Measurements from ENCODE around the gene NT5C1B. TPM values are rescaled to one million over a fixed set of nuclear protein-coding genes. Genes with fewer than 3 reads are reported as not detected.

NT5C1B gene
- total RNA-seq, 1 donor from 2014 or later, result not detected

- no peaks in the 10 kb centered on the region for H3K36me3 ChIP-seq (ENCODE audit: control insufficient read depth in 3 of 3, insufficient read depth in 3 of 3, low read length in 3 of 3)
- H3K4me1 ChIP-seq (ENCODE audit: control insufficient read depth in 3 of 3, insufficient read depth in 3 of 3, low read length in 3 of 3), result no peaks in the 10 kb centered on the region
- H3K27me3 ChIP-seq (ENCODE audit: control insufficient read depth in 3 of 3, insufficient read depth in 3 of 3, low read length in 3 of 3), result no peaks in the 10 kb centered on the region
- no peaks in the 10 kb centered on the region for H3K9me3 ChIP-seq (ENCODE audit: control insufficient read depth in 3 of 3, low read length in 3 of 3)
- no peak overlapping the region for H3K9ac ChIP-seq (ENCODE audit: low read depth in 1 of 3, low read length in 3 of 3)
- H3K27ac ChIP-seq (ENCODE audit: low read depth, low read length), result no peak overlapping the region
- no peak overlapping the region for H3K4me3 ChIP-seq (ENCODE audit: low read length in 3 of 3)
These were observed 14.6 kb upstream of the NT5C1B start for GRCh38 chr2:18603854-18604530.

DNA sequence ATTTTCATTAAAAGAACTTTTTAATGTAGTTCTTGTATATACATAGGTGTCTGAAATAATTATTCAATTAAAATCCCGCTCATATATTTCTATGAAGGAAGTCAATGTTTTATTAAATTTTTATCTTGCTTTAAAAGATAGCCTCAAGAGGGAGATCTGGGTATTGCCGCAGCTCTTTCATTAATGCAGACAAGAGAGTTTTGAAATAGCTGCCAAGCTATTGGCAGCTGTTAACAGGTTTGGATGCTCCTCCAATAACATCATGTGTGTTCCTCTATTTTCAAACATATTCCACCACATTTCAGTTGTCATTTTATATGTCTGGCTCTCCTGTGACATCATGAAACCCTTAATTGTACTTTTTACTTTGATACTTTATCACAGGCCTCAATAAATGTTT lies 12.9 kb upstream of the NT5C1B start:
- Histone ChIP-seq H3K27me3 (ENCODE audit: control insufficient read depth in 3 of 3, insufficient read depth in 3 of 3, low read length in 3 of 3) (no peaks in the 10 kb centered on the region), H3K4me1 (ENCODE audit: control insufficient read depth in 3 of 3, insufficient read depth in 3 of 3, low read length in 3 of 3) (no peaks in the 10 kb centered on the region), H3K9me3 (ENCODE audit: control insufficient read depth in 3 of 3, low read length in 3 of 3) (no peaks in the 10 kb centered on the region), H3K9ac (ENCODE audit: low read depth in 1 of 3, low read length in 3 of 3) (no peak overlapping the region), H3K27ac (ENCODE audit: low read depth, low read length) (no peak overlapping the region), H3K36me3 (ENCODE audit: control insufficient read depth in 3 of 3, insufficient read depth in 3 of 3, low read length in 3 of 3) (no peaks in the 10 kb centered on the region), H3K4me3 (ENCODE audit: low read length in 3 of 3) (no peak overlapping the region)

- Histone ChIP-seq H3K27ac (ENCODE audit: low read depth, low read length) (no peak overlapping the region), H3K36me3 (ENCODE audit: control insufficient read depth in 3 of 3, insufficient read depth in 3 of 3, low read length in 3 of 3) (no peaks in the 10 kb centered on the region)
These were observed 10.9 kb upstream of the NT5C1B start for GRCh38 chr2:18600255-18600613.

GRCh38 chr2:18599509-18600254 lies 10.3 kb upstream of the NT5C1B start:
- H3K27ac ChIP-seq (ENCODE audit: low read depth, low read length), result no peak overlapping the region
- no peaks in the 10 kb centered on the region for H3K36me3 ChIP-seq (ENCODE audit: control insufficient read depth in 3 of 3, insufficient read depth in 3 of 3, low read length in 3 of 3)

More at GRCh38 chr2:18600255-18600613, 10.9 kb upstream of the NT5C1B start:
- no peaks in the 10 kb centered on the region for H3K27me3 ChIP-seq (ENCODE audit: control insufficient read depth in 3 of 3, insufficient read depth in 3 of 3, low read length in 3 of 3)
- no peaks in the 10 kb centered on the region for H3K9me3 ChIP-seq (ENCODE audit: control insufficient read depth in 3 of 3, low read length in 3 of 3)
- H3K9ac ChIP-seq (ENCODE audit: low read depth in 1 of 3, low read length in 3 of 3), result no peak overlapping the region
- H3K4me1 ChIP-seq (ENCODE audit: control insufficient read depth in 3 of 3, insufficient read depth in 3 of 3, low read length in 3 of 3), result no peaks in the 10 kb centered on the region
- H3K4me3 ChIP-seq (ENCODE audit: low read length in 3 of 3), result no peak overlapping the region

DNA sequence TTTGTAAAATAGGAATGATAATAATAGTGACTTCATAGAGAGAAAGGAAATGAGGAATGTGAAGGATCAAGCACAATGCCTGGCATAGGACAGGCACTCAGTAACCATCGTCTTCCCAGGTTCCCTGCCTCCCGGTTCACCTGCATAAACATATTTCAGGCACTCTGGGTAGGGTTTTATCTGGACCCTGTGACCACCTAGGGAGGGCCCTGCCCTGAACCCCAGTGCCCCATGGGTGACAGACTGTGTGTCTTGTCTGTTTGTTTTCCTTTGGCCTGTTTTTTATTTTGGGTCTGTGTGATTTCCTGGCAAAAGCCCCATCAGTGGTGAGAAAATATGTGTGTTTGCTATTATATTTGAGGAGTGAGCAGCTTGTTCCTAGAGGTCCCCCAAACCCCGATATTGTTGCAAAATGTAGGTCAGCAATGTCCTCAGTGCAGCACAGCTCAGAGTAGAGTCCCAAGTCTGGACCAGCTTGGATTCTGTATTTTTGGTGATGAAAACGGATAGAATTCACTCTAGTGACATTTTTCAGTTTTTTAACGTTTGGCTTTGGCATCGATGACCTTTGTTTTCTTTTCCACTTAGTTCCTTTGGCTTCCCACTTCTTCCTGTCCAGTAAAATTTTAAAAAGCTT lies 9.6 kb upstream of the NT5C1B start:
- H3K27me3 ChIP-seq (ENCODE audit: control insufficient read depth in 3 of 3, insufficient read depth in 3 of 3, low read length in 3 of 3), result no peaks in the 10 kb centered on the region
- no peaks in the 10 kb centered on the region for H3K9me3 ChIP-seq (ENCODE audit: control insufficient read depth in 3 of 3, low read length in 3 of 3)
- H3K36me3 ChIP-seq (ENCODE audit: control insufficient read depth in 3 of 3, insufficient read depth in 3 of 3, low read length in 3 of 3), result no peaks in the 10 kb centered on the region
- no peak overlapping the region for H3K9ac ChIP-seq (ENCODE audit: low read depth in 1 of 3, low read length in 3 of 3)
- no peak overlapping the region for H3K27ac ChIP-seq (ENCODE audit: low read depth, low read length)
- no peak overlapping the region for H3K4me3 ChIP-seq (ENCODE audit: low read length in 3 of 3)
- H3K4me1 ChIP-seq (ENCODE audit: control insufficient read depth in 3 of 3, insufficient read depth in 3 of 3, low read length in 3 of 3), result no peaks in the 10 kb centered on the region

More at GRCh38 chr2:18599509-18600254, 10.3 kb upstream of the NT5C1B start:
- Histone ChIP-seq H3K9ac (ENCODE audit: low read depth in 1 of 3, low read length in 3 of 3) (no peak overlapping the region), H3K4me1 (ENCODE audit: control insufficient read depth in 3 of 3, insufficient read depth in 3 of 3, low read length in 3 of 3) (no peaks in the 10 kb centered on the region), H3K27me3 (ENCODE audit: control insufficient read depth in 3 of 3, insufficient read depth in 3 of 3, low read length in 3 of 3) (no peaks in the 10 kb centered on the region), H3K9me3 (ENCODE audit: control insufficient read depth in 3 of 3, low read length in 3 of 3) (no peaks in the 10 kb centered on the region), H3K4me3 (ENCODE audit: low read length in 3 of 3) (no peak overlapping the region)

GRCh38 chr2:18597618-18598017 lies 8.2 kb upstream of the NT5C1B start:
- H3K27ac ChIP-seq (ENCODE audit: low read depth, low read length), result no peak overlapping the region
- H3K4me1 ChIP-seq (ENCODE audit: control insufficient read depth in 3 of 3, insufficient read depth in 3 of 3, low read length in 3 of 3), result no peaks in the 10 kb centered on the region
- H3K4me3 ChIP-seq (ENCODE audit: low read length in 3 of 3), result no peak overlapping the region
- no peaks in the 10 kb centered on the region for H3K9me3 ChIP-seq (ENCODE audit: control insufficient read depth in 3 of 3, low read length in 3 of 3)
- no peaks in the 10 kb centered on the region for H3K27me3 ChIP-seq (ENCODE audit: control insufficient read depth in 3 of 3, insufficient read depth in 3 of 3, low read length in 3 of 3)
- H3K36me3 ChIP-seq (ENCODE audit: control insufficient read depth in 3 of 3, insufficient read depth in 3 of 3, low read length in 3 of 3), result no peaks in the 10 kb centered on the region
- H3K9ac ChIP-seq (ENCODE audit: low read depth in 1 of 3, low read length in 3 of 3), result no peak overlapping the region

GRCh38 chr2:18596993-18597392 lies 7.6 kb upstream of the NT5C1B start:
- no peaks in the 10 kb centered on the region for H3K36me3 ChIP-seq (ENCODE audit: control insufficient read depth in 3 of 3, insufficient read depth in 3 of 3, low read length in 3 of 3)
- no peaks in the 10 kb centered on the region for H3K4me1 ChIP-seq (ENCODE audit: control insufficient read depth in 3 of 3, insufficient read depth in 3 of 3, low read length in 3 of 3)
- H3K27ac ChIP-seq (ENCODE audit: low read depth, low read length), result no peak overlapping the region
- H3K27me3 ChIP-seq (ENCODE audit: control insufficient read depth in 3 of 3, insufficient read depth in 3 of 3, low read length in 3 of 3), result no peaks in the 10 kb centered on the region
- H3K9me3 ChIP-seq (ENCODE audit: control insufficient read depth in 3 of 3, low read length in 3 of 3), result no peaks in the 10 kb centered on the region
- H3K4me3 ChIP-seq (ENCODE audit: low read length in 3 of 3), result no peak overlapping the region
- H3K9ac ChIP-seq (ENCODE audit: low read depth in 1 of 3, low read length in 3 of 3), result no peak overlapping the region

GRCh38 chr2:18593496-18593895 lies 4.1 kb upstream of the NT5C1B start:
- H3K4me1 ChIP-seq (ENCODE audit: control insufficient read depth in 3 of 3, insufficient read depth in 3 of 3, low read length in 3 of 3), result no peaks in the 10 kb centered on the region

DNA sequence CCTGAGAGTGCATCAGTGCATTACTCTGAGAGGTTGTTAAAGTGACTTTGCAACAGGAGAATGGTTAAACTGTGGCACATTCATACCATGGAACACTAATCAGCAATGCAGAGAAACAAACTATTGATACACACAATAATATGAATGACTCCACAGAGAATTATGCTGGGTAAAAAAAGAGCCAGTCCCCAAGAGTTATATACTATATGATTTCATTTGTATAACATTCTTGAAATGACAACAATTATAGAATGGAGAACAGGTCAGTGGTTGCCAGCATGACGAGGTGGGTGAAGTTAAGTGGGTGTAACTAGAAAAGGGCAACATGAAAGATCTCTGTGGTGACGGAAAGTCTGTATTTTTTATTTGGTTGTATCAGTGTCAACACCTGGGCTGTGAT lies 3.0 kb upstream of the NT5C1B start:
- H3K9ac ChIP-seq (ENCODE audit: low read depth in 1 of 3, low read length in 3 of 3), result no peak overlapping the region
- H3K4me1 ChIP-seq (ENCODE audit: control insufficient read depth in 3 of 3, insufficient read depth in 3 of 3, low read length in 3 of 3), result no peaks in the 10 kb centered on the region
- H3K36me3 ChIP-seq (ENCODE audit: control insufficient read depth in 3 of 3, insufficient read depth in 3 of 3, low read length in 3 of 3), result no peaks in the 10 kb centered on the region
- no peak overlapping the region for H3K4me3 ChIP-seq (ENCODE audit: low read length in 3 of 3)
- no peaks in the 10 kb centered on the region for H3K9me3 ChIP-seq (ENCODE audit: control insufficient read depth in 3 of 3, low read length in 3 of 3)
- no peaks in the 10 kb centered on the region for H3K27me3 ChIP-seq (ENCODE audit: control insufficient read depth in 3 of 3, insufficient read depth in 3 of 3, low read length in 3 of 3)
- H3K27ac ChIP-seq (ENCODE audit: low read depth, low read length), result no peak overlapping the region

More at GRCh38 chr2:18593496-18593895, 4.1 kb upstream of the NT5C1B start:
- H3K27me3 ChIP-seq (ENCODE audit: control insufficient read depth in 3 of 3, insufficient read depth in 3 of 3, low read length in 3 of 3), result no peaks in the 10 kb centered on the region
- no peaks in the 10 kb centered on the region for H3K9me3 ChIP-seq (ENCODE audit: control insufficient read depth in 3 of 3, low read length in 3 of 3)
- no peaks in the 10 kb centered on the region for H3K36me3 ChIP-seq (ENCODE audit: control insufficient read depth in 3 of 3, insufficient read depth in 3 of 3, low read length in 3 of 3)
- H3K9ac ChIP-seq (ENCODE audit: low read depth in 1 of 3, low read length in 3 of 3), result no peak overlapping the region
- H3K4me3 ChIP-seq (ENCODE audit: low read length in 3 of 3), result no peak overlapping the region
- no peak overlapping the region for H3K27ac ChIP-seq (ENCODE audit: low read depth, low read length)

GRCh38 chr2:18588802-18589201 lies 567 bp downstream of the NT5C1B start:
- H3K27ac ChIP-seq (ENCODE audit: low read depth, low read length), result no peak overlapping the region
- H3K36me3 ChIP-seq (ENCODE audit: control insufficient read depth in 3 of 3, insufficient read depth in 3 of 3, low read length in 3 of 3), result no peaks in the 10 kb centered on the region
- H3K27me3 ChIP-seq (ENCODE audit: control insufficient read depth in 3 of 3, insufficient read depth in 3 of 3, low read length in 3 of 3), result no peaks in the 10 kb centered on the region
- no peak overlapping the region for H3K9ac ChIP-seq (ENCODE audit: low read depth in 1 of 3, low read length in 3 of 3)
- no peak overlapping the region for H3K4me3 ChIP-seq (ENCODE audit: low read length in 3 of 3)
- no peaks in the 10 kb centered on the region for H3K9me3 ChIP-seq (ENCODE audit: control insufficient read depth in 3 of 3, low read length in 3 of 3)
- H3K4me1 ChIP-seq (ENCODE audit: control insufficient read depth in 3 of 3, insufficient read depth in 3 of 3, low read length in 3 of 3), result no peaks in the 10 kb centered on the region

Data from skeletal muscle tissue (tissue), 4 donors.